WTC11 (cell line): ENCODE data around the gene CD44.

ENCODE experiments used
- ATF1 ChIP-seq: sonication (generic); formaldehyde crosslinking; IDR thresholded peaks from 2 replicates; pipeline ENCODE4 v1.8.1; 2023; ENCODE audit warnings: mild to moderate bottlenecking, moderate library complexity, missing genetic modification reagents
- CREM ChIP-seq: sonication (generic); formaldehyde crosslinking; IDR thresholded peaks from 2 replicates; pipeline ENCODE4 v1.8.1; 2022; ENCODE audit warnings: mild to moderate bottlenecking, missing genetic modification reagents, moderate library complexity
- CTCF ChIP-seq: fragments of 200-600 bp; IDR thresholded peaks from 2 replicates; pipeline ENCODE4 v1.8.0; 2022; ENCODE audit warnings: antibody characterized with exemption
- ETV6 ChIP-seq: sonication (generic); formaldehyde crosslinking; IDR thresholded peaks from 2 replicates; pipeline ENCODE4 v1.8.1; 2022; ENCODE audit warnings: mild to moderate bottlenecking, missing genetic modification reagents
- PREB ChIP-seq: sonication (generic); formaldehyde crosslinking; IDR thresholded peaks from 2 replicates; pipeline ENCODE4 v1.8.1; 2022; ENCODE audit warnings: mild to moderate bottlenecking, missing genetic modification reagents, moderate library complexity, borderline replicate concordance
- SMAD3 ChIP-seq: sonication (generic); formaldehyde crosslinking; IDR thresholded peaks from 2 replicates; pipeline ENCODE4 v1.8.0; 2022; ENCODE audit warnings: missing genetic modification reagents, mild to moderate bottlenecking, borderline replicate concordance
- TEAD4 ChIP-seq: sonication (generic); formaldehyde crosslinking; IDR thresholded peaks from 2 replicates; pipeline ENCODE4 v1.8.0; 2022; ENCODE audit warnings: mild to moderate bottlenecking, missing genetic modification reagents
- USF2 ChIP-seq: sonication (generic); formaldehyde crosslinking; IDR thresholded peaks from 2 replicates; pipeline ENCODE4 v1.8.1; 2023; ENCODE audit warnings: mild to moderate bottlenecking, missing genetic modification reagents, moderate library complexity
- ZNF416 ChIP-seq: fragments of 250-450 bp; sonication (Bioruptor Pico); IDR thresholded peaks from 2 replicates; pipeline ENCODE4 v1.9.0; 2021; ENCODE audit warnings: mild to moderate bottlenecking, inconsistent platforms
- TF ChIP-seq, protein P1 (sequence below): sonication (generic); formaldehyde crosslinking; IDR thresholded peaks from 2 replicates; pipeline ENCODE4 v1.8.1; 2023; ENCODE audit warnings: mild to moderate bottlenecking, missing genetic modification reagents, moderate library complexity
- TF ChIP-seq, protein P2 (sequence below): sonication (generic); formaldehyde crosslinking; IDR thresholded peaks from 2 replicates; pipeline ENCODE4 v1.8.1; 2023; ENCODE audit warnings: mild to moderate bottlenecking, moderate library complexity, missing genetic modification reagents
- TF ChIP-seq, protein P3 (sequence below): sonication (generic); formaldehyde crosslinking; IDR thresholded peaks from 2 replicates; pipeline ENCODE4 v1.8.1; 2023; ENCODE audit warnings: mild to moderate bottlenecking, missing genetic modification reagents, borderline replicate concordance
- TF ChIP-seq, protein P4 (sequence below): sonication (generic); formaldehyde crosslinking; IDR thresholded peaks from 2 replicates; pipeline ENCODE4 v1.8.0; 2022; ENCODE audit warnings: mild to moderate bottlenecking, missing genetic modification reagents

DNA sequence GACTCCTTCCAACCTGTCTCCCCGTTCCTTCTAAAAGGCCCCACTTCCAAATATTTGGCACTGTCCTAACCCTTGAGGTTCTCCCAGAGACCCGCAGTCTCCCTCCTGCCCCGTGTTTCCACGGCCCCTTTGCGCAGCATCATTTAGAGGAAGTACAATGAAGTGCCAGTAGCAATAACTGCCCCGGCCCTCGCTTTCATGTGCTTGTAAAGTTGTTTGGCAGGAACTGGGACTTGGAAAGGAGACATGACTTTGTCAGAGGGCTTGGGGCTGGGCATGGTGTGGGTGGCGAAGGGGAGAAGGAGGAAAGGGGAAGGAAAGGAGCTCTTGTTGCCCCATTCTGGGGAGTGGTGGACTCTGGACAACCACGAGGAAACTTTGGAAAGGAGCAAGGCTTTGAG lies 2.6 kb downstream of the CD44 start:
- TF ChIP-seq, protein P1, sequence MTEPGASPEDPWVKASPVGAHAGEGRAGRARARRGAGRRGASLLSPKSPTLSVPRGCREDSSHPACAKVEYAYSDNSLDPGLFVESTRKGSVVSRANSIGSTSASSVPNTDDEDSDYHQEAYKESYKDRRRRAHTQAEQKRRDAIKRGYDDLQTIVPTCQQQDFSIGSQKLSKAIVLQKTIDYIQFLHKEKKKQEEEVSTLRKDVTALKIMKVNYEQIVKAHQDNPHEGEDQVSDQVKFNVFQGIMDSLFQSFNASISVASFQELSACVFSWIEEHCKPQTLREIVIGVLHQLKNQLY (CRISPR knock-in tag), result no peak
- TF ChIP-seq CTCF (no peak), ZNF416 (CRISPR knock-in tag) (no peak), SMAD3 (CRISPR knock-in tag) (no peak), PREB (no peak), CREM (no peak), ATF1 (CRISPR knock-in tag) (no peak), ETV6 (CRISPR knock-in tag) (no peak), USF2 (CRISPR knock-in tag) (no peak), TEAD4 (CRISPR knock-in tag) (no peak)
- TF ChIP-seq, protein P2, sequence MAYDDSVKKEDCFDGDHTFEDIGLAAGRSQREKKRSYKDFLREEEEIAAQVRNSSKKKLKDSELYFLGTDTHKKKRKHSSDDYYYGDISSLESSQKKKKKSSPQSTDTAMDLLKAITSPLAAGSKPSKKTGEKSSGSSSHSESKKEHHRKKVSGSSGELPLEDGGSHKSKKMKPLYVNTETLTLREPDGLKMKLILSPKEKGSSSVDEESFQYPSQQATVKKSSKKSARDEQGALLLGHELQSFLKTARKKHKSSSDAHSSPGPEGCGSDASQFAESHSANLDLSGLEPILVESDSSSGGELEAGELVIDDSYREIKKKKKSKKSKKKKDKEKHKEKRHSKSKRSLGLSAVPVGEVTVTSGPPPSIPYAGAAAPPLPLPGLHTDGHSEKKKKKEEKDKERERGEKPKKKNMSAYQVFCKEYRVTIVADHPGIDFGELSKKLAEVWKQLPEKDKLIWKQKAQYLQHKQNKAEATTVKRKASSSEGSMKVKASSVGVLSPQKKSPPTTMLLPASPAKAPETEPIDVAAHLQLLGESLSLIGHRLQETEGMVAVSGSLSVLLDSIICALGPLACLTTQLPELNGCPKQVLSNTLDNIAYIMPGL (CRISPR knock-in tag), result no peak
- TF ChIP-seq, protein P3, sequence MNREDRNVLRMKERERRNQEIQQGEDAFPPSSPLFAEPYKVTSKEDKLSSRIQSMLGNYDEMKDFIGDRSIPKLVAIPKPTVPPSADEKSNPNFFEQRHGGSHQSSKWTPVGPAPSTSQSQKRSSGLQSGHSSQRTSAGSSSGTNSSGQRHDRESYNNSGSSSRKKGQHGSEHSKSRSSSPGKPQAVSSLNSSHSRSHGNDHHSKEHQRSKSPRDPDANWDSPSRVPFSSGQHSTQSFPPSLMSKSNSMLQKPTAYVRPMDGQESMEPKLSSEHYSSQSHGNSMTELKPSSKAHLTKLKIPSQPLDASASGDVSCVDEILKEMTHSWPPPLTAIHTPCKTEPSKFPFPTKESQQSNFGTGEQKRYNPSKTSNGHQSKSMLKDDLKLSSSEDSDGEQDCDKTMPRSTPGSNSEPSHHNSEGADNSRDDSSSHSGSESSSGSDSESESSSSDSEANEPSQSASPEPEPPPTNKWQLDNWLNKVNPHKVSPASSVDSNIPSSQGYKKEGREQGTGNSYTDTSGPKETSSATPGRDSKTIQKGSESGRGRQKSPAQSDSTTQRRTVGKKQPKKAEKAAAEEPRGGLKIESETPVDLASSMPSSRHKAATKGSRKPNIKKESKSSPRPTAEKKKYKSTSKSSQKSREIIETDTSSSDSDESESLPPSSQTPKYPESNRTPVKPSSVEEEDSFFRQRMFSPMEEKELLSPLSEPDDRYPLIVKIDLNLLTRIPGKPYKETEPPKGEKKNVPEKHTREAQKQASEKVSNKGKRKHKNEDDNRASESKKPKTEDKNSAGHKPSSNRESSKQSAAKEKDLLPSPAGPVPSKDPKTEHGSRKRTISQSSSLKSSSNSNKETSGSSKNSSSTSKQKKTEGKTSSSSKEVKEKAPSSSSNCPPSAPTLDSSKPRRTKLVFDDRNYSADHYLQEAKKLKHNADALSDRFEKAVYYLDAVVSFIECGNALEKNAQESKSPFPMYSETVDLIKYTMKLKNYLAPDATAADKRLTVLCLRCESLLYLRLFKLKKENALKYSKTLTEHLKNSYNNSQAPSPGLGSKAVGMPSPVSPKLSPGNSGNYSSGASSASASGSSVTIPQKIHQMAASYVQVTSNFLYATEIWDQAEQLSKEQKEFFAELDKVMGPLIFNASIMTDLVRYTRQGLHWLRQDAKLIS (CRISPR knock-in tag), result no peak
- TF ChIP-seq, protein P4, sequence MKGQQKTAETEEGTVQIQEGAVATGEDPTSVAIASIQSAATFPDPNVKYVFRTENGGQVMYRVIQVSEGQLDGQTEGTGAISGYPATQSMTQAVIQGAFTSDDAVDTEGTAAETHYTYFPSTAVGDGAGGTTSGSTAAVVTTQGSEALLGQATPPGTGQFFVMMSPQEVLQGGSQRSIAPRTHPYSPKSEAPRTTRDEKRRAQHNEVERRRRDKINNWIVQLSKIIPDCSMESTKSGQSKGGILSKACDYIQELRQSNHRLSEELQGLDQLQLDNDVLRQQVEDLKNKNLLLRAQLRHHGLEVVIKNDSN (CRISPR knock-in tag), result no peak
